Measurements from ENCODE around the gene CABLES2.

CABLES2 gene

DNA sequence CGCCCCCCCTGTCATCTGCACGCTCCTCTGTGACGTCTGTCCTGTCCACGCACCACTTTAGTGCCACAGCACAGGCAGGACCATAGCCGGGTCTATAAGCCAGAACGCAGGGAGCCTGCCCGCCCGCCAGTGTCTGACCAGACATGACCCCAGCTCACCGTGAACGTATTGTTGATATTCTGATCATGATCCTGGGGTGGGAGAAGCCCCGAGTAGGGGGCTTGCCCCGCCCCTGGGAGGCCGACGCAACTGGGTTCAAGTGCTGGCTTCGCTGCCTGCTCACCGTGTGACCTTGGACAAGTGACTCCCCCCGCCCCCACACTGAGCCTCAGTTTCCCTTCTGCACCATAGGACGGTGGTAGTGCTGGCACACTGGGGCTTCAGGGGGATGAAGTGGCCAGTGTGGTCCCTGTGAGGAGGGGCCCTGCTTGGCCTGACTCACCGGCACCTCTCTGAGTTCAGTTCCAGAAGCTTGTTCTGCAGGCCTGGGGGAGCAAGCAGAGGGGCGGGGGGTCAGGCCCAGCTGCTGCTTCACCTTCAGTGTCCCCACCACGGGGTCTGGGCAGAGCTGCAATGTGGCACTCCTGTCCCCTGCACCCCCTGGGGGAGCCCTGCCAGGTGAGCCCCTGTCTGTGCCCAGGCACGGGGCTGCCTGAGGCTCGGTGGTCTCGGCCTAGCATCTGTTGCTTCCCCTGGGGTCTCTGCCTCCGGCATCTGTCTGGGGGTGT lies 11.1 kb upstream of the CABLES2 start:
- no peak for DNase-seq (ENCODE audit: low read depth)

DNA sequence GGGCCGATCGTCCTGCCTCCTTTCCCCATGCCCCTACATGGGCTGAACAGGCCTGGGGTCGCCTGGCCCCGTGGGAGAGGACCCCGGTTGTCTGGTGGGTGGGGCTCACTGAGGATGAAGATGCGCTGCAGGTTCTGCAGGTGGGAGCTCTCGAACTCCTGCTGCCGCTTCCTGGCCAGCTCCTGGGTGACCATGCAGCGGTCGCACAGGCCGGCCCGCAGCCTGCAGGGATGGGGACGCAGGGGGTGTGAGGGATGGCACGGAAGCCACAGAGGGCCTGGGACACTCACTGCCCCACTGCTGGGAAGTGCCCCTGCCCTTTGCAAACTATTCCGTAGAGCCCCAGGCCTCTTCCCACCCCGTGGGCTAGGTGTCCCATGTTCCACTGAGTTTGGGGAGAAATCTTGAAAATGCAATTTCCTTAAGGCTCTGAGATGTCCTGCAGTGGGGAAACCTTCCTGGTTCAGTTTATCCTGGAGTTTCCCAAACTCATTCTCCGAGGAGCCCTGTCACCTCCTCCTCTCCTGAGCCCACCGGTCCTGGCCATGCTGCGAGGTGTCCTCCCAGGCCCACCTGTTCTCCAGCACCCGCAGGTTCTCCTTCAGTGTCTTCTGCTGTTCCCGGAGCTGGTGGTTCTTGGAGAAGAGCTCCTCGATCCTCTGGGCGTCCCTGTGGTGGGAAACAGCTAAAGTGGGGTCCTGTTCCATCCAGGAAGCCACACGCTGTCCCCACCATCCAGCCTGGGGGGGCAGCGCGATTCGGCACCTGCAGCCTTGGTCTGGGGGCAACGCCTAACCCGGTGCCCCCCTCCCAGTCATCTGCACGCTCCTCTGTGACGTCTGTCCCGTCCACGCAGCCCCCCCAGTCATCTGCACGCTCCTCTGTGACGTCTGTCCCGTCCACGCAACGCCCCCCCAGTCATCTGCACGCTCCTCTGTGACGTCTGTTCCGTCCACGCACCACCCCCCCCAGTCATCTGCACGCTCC lies 9.9 kb upstream of the CABLES2 start:
- no peak for DNase-seq (ENCODE audit: low read depth)

DNA sequence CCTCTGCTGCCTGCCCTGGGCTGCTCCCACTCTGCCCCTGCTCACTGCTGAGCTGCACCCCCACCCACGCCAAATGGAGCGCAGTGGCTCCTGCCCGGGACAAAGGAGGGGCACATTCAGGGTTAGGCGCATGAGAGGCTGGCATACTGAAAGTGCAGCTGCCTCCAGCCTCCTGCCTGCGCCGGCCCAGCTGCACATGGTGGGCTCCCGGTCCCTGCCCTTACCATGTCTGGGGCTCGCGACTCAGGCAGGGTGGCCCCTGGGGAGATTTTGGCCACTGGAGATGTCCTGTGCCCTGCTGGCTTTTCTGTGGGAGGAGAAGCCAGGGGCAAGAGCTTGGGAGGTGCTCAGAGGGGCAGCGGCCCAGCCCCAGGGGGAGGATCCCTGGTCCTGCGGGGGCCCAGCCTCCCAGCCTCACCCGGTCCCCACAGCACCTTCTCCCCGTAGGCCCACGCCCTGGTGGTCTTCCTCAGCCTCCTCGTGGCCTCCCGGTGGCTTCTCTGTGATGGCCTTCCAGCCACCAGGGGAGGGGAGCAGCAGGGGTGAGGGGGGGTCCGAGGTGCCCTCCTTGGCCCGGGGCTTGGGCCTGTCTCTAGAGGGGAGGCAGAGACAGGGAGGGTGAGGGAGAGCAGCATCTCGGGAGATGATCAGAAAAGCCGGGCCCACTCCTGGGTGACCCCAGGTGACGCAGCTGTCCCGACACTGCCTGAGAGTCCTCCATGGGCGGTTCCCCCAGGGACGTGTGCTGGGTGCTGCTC lies 8.4 kb upstream of the CABLES2 start:
- no peak for DNase-seq (ENCODE audit: low read depth)

DNA sequence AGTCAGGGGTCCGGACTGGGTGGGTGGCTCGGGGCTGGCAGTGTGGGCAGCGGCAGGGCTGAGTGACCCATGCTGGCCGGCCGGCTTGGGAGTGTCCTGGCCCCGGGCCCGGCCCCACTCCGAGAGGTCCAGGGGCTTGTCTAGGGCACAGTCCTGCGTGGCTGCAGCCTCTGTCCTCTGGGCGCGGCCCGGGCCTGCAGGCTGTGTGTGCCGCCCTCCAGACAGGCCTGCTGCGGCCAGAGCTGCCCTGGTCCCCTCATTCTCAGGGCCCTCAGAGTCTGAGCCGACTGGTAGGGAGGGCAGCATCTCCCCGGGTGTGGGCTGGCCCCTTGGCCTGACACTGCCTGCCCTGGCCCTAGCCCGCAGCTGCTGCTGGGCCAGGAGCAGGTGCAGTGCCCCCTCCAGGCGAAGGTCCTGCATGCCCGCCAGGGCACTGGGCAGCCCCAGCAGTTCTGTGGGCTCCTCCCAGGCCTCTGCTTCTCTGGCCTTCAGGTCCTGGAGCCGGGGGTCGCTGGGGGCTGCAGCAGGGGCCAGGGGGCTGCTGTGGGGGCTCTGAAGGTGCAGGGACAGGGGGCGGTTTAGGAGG lies 6.9 kb upstream of the CABLES2 start:
- no peak for DNase-seq (ENCODE audit: low read depth)

DNA sequence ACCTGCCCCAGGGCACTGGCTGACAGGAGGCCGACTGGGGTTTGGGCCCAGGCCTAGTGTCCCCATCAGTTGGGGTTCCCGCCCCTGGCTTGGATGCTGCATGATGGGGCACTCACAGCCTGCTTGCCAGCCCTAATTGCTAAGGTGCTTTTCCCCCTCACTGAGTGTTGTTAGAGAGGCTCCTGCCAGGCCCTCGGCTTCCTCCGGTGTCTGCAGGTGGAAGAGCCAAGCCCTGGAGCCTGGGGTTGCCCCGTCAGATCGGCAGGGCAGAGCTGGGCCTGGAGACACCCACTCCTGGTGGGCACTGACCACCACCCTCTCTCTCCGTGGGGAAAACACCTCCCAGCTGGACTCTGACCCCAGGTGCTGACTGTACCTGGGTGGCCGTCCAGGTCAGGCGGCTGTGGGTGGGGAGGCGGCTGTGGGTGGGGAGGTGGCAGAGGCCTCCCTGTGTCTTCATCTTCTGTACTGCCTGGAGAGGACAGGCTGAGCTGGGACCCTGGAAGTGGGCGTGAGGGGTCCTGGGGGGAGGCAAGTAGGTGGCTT lies 6.0 kb upstream of the CABLES2 start:
- no peak for DNase-seq (ENCODE audit: low read depth)

DNA sequence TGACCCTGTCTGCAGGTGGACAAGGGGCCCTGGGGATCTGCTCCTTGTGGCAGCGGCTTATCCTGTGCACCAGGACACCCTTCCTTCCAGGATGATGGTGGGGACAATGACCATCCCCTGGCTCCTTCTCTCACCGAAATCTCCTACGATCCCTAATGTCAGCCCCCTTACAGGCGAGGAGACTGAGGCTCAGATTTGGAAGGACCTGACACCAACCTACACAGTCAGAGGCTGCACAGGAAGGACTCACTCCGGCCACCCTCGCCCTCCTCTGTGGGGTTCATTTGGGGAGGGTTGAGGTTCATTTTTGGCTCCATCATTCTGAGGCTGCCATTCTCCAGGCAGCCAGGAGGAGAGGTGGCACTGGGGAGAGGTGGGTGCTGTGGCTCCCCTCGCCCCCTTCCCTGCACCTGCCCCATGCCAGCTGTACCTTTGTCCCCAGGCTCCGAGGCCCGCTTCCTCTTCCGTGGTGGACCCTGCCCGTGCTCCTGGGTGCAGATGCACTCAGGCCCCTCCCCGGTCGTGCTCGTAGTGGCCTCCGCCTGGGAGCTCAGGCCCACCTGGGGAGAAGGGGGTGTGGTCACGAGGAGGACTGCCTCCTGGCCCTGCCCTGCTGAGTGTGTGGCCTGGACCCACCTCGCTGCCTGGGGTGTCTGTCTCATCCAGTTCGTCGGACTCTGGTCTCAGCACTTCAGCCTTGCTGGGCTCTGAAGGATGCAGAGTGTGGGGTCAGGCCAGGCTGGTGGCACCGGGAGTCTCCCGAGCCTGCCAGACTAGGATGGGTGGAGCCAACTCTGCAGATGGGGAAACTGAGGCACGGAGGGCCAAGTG lies 5.3 kb upstream of the CABLES2 start:
- no peak for DNase-seq (ENCODE audit: low read depth)

DNA sequence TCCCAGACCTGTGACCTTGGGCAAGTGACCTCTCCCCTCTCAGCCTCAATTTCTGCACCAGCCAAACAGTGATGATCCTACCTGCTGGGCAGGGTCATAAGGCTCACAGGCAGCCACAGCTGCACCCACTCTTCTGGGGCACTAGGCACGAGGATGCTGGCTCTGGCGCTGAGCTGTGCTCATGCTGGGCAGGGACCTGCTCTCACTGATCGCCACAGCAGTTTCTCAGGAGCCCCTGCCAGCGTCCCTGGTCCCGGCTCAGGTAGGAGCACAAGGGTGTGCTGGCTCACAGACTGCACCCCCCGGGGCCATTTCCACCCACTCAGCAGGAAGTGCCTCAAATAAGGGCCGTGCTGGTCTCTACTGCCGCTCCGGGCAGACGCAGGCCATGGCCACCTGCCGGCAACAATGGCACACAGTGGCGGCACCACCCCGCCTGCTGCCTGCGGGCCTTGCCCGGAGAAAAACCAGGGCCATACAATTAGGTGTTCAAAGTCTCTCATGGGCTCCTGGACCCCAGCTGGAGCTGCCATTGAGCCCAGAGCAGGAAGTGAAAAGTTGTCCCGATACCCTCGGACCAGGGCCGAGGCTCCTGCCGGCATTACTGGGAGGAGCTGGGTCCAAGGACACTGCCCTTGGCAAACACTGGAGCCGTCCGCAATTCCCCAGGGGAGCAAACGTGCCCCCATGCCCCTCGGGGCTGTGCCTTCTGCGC lies 4.6 kb upstream of the CABLES2 start:
- DNase-seq (ENCODE audit: low read depth): no peak

DNA sequence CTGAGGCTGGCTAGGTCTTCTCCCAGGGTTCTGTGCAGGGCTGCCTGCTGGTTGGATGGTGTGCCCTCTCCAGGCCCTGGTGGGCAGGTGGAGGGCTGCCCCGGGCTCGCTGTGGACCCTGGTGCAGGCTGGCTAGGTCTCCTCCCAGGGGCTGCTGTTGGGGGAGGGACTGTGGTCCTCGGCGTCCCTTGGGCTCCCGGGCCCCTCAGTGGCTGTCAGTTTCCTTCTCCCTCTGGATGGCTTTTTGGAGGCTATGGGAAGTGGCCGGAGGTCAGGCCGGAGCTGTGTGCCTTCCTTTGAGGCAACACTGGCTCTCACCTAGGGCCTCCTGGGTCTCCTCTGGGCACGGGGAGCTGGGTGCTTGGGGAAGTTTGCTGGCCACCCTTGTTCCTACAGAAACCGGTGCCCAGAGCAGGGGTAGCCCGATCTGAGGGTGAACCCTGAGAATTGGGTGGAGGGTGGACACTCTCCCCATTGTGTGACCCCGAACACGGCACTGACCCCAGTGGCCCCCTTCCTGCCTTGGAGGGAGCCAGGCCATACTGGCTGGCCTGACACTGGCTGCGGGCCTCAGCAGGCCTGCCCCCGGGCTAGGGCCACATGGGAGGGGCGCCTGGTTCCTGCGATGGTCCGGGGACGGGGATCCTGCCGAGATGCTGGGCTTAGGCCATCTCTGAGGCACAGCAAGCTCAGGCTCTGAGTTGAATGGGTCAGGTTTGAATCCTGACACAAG lies 3.8 kb upstream of the CABLES2 start:
- DNase-seq (ENCODE audit: low read depth): no peak

DNA sequence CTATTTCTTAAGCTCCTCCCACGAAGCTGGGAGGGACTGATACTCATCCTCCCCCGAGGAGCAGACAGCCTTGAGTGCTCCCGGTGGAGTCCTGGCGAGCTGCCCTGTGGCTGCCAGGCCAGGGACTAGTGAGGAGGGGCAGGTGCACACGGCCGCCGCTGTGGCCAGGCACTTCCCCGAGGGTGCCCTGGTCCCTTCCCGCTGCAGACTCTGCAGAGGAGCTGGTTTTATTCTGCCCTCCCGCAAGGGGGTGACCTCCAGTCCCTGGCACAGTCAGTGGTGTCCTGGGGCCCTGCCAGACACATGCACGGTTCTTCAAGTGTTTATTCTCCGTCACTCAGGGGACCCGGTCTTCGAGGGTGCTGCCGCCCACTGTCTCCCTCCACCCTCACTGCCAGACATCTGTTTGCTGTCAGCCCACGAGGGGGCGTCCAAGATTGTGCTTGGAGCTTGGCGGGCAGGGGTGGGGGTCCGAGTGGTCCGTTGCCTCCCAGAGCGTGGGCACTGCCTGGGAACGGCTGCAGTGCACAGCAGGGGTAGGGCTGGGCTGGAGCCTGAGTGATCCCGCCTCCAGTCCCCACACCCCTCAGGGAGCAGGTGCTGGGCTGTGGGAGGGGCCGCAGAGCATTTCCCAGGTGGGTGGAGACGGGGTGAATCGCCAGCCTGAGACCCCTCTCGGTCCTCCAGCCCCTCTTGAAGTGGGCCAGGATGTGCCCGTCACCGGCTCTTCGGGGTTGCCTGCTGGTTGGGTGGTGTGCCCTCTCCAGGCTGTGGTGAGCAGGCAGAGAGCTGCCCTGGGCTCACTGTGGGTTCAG lies 3.1 kb upstream of the CABLES2 start:
- no peak for DNase-seq (ENCODE audit: low read depth)

DNA sequence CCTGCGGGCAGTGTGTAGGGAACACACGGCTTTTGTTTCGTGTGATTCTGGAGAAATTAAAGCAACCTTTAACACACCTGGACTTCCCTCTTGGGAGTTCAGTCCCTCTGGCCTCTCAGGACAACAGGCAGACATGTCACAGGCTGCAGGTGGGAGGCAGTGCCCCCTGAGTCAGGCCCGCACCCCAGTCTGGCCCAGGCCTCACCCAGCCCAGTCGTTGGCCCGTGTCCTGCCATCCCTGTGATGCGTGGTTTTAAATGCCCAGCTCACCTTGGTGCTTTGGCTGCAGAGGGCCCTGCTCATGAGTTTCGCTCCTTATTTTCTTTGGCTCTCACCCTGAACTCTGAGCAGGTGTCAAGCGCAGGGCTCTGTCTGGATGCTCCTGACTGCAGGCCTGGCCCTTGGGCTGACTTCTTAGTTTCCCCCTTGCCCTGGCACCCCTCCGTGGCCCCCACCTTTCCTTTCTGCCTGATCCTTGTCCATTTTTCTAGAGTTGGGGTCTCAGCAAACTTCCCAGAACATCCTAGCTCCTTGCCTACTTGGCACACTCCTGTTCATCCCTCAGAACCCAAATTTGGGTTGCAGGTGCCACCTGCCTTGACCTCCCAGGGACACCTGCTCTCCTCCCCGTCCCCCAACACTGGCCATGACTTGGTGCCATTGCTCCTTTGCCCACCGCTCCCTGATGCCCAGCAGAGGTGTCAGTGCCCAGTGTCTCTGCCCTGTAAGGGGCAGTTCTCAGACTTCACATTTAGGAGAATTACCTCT lies 2.2 kb upstream of the CABLES2 start:
- DNase-seq (ENCODE audit: low read depth): no peak

DNA sequence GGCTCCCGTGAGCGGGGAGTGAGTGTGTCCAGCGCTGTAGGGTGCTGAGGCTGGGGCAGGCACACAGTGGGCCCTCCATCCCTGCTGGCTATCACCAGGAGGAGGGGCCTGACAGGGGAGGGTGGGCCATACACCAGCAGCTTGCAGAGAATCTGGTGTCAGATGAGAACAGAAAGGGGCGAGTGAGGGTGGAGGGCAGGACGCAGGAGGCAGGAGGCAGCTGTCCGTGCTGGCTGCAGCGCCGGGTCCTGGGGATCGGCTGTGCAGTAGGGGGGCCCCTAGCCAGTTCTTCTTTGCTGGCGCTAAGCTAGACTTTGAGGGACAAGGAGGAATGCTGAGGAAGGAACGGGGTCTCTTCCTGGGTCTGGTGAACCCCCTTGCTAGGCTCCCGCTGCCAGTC lies 1.6 kb upstream of the CABLES2 start:
- DNase-seq (ENCODE audit: low read depth): no peak

DNA sequence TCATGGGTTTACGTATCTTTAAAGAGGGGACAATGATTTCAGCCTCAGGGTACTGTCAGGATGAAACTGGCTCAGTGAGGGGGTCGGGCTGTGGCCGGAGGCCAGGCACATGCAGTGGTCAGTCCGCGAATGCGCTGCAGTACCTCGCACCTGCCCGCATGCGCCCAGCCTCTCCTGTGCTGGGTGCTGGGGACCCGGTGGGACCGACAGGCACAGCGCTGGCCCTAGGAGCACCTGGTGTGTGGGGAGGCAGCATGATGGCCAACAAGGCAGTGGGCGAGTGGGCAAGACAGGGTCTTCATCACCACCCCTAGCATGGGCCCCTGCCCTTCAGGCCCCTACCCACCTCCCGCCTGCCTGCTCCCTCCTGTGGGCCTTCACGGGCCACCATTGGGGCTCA lies 970 bp upstream of the CABLES2 start:
- DNase-seq (ENCODE audit: low read depth): no peak

DNA sequence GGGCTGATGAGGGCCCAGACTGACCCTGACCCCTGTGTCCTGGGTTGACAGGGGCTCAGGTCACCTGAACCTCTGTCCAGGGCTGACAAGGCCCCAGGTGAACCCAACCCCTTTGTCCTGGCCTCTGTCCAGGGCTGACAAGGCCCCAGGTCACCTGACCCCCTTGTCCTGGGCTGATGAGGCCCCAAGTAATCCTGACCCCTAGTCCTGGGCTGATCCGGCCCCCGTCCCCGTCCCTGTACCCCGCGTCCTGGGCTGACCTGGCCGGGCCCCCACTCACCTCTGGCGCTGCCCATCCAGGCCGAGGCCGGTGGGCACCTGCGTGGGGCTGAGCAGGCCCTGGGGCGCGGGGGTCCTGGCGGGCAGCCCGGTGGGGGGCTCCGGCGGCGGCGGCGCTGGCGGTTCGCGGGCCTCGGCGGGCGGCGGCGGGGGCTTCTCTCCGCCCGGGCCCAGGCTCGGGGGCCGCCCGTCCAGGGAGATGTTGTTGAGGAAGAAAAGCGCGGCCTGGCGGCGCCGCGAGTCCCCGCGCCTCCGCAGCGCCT lies 379 bp downstream of the CABLES2 start:
- no peak for DNase-seq (ENCODE audit: low read depth)

DNA sequence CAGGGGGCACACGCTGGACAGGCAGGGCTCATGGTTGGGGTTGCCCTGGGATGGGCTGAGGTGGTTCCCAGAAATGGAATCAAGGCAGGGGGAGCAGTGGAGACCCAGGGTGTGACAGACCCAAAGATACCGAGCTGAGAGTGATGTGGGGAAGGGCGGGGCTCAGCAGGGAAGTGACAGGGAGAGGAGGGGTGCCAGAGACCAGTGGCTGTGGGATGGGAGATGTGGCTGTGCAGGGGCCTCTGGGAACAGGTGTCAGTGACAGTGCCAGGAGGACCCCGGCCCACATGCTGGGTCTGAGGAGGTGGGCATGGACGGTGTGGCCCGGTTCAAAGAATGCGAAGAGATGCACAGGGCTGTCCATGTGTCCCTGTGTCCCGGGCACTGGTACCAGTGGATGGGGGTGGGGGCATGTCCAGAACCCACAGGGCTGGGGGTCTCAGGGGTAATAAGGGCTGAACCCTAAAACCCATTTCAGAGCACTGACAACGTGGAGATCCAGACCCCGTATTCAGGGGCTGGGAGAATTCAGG lies 1.0 kb downstream of the CABLES2 start:
- DNase-seq (ENCODE audit: low read depth): no peak

DNA sequence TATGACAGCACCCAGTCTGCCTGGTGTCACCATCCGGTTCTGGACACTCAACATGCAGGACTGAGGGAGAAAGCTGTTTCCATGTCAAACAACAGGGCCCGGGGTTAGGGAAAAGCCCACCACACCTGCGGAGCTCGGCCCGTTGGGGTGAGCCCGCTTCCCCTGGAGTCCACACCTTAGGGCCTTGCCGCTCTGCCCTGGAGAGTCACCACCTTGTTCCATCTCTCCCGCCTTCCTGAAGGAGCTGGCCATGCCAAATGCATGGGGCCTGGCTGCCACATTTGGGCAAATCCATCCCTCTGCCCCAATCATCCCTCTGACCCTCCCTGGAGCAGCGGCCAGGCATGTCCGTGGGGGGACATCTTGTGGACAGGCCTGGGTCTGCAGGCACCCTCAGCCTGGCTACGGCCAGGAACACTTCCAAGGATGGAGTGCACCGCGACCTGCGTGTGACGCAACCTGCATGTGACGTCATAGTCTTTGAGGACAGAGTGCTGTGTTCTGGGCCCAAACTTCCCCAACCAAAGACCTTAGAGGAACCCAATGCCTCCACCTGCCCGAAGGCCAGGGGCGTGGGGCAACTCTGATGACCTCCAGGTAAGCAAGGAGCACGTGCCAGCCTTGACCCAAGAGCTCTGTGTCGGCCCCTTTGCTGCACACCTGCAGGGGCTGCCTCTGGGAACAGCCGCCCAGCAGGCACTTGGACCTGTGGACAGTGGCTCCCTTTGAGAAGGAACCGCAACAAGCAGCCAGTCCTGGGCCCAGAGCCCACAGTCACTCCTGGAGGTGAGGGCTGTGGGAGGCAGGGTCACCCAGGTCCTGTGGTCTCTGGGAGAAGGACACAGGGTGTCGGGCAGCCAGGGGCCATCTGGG lies 1.7 kb downstream of the CABLES2 start:
- DNase-seq (ENCODE audit: low read depth): no peak

DNA sequence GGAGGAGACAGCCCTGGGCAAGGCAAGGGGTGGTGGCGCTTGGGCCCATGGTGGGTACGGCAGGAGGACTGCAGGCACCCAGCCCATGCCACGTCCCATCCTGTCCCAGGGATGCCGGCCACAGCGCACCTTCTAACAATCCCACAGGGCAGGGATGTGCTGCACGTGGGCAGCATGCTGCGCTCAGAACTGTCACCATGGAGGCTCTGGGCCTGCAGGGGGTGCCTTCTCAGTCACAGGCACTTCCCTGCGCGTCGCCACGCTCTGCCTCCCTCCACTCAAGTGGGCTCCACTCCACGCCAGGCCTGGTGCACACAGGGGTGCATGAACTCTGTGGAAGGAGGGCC lies 2.4 kb downstream of the CABLES2 start:
- no peak for DNase-seq (ENCODE audit: low read depth)
